Measurements from ENCODE around the gene MACROD2. TPM values are rescaled to one million over a fixed set of nuclear protein-coding genes. Genes with fewer than 3 reads are reported as not detected.
A peak's percentile ranks its signal among the peaks of the same experiment; 100 is the strongest.

Gene MACROD2
- total RNA-seq, 1 experiment from 2014 or later: 1.6 TPM

DNA sequence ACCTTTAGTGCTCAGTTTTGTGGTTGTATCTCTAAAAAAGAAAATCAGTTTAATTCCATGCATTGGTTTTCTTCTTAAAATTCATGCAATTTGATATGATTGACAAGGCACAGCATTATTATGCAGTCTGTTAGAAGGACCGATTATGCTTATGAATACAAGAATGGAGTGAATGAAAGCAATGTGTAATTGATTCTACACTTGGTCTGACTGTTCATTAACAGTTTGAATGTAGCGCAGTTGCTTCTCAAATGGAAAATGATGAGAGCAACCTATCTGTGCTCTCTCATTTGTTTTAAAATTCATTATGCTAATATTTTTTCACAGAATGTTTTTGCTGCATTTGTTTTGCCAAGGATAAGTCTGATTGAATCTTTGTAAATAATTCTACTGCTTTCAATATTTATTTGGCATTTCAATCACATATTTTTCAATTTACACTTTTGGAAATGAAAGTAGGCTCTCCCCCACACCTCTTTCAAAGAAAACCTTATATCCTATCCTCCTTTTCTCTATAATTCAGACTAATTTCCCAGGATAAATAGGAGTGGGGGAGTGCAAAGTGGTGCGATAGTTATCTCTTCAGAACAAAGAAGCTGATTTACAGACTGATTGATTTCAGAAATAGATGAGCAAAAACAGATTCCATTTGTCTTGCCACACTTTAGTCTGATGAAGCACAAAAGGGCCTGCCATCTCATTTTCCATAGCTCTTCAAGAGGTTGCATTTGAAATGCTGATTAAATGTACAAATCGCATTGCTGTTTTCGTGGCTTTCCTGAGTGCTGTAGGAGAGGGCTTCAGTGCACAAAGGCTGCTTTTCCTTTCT, 1227.4 kb downstream of the MACROD2 start:
- H3K4me3 Mint-ChIP-seq: no peak overlapping the region
- H2BK12ac ChIP-seq (ENCODE audit: insufficient read length, low read depth, low read length): no peak overlapping the region
- no peak for DNase-seq
- H3K79me1 ChIP-seq (ENCODE audit: insufficient read depth, low read depth, low read length, poor library complexity, severe bottlenecking): no peaks in the 10 kb centered on the region
- H3K4me1 ChIP-seq (ENCODE audit: insufficient read depth, low read length): peaks cover 10% of the 10 kb centered on the region; the same call in 1 of the 2 replicates
- TF ChIP-seq, protein P1, sequence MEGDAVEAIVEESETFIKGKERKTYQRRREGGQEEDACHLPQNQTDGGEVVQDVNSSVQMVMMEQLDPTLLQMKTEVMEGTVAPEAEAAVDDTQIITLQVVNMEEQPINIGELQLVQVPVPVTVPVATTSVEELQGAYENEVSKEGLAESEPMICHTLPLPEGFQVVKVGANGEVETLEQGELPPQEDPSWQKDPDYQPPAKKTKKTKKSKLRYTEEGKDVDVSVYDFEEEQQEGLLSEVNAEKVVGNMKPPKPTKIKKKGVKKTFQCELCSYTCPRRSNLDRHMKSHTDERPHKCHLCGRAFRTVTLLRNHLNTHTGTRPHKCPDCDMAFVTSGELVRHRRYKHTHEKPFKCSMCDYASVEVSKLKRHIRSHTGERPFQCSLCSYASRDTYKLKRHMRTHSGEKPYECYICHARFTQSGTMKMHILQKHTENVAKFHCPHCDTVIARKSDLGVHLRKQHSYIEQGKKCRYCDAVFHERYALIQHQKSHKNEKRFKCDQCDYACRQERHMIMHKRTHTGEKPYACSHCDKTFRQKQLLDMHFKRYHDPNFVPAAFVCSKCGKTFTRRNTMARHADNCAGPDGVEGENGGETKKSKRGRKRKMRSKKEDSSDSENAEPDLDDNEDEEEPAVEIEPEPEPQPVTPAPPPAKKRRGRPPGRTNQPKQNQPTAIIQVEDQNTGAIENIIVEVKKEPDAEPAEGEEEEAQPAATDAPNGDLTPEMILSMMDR (conservative IDR thresholded peaks at IDR 0.05): no peak
- no peak overlapping the region for H2BK20ac ChIP-seq (ENCODE audit: low read depth, low read length, poor library complexity, severe bottlenecking)
- H2BK5ac ChIP-seq (ENCODE audit: insufficient read length, low read length): no peak overlapping the region
- no peak overlapping the region for H3K4ac ChIP-seq (ENCODE audit: low read depth, low read length)
- no peak overlapping the region for H4K91ac ChIP-seq (ENCODE audit: insufficient read length, low read depth, low read length)
- H3K27ac Mint-ChIP-seq: peak overlapping the region in 1 of 3 experiments; percentile 3; a peak in 1 of 7 replicates
- H2BK120ac ChIP-seq (ENCODE audit: low read depth, low read length, poor library complexity, severe bottlenecking): no peak overlapping the region
- H3K9me3 Mint-ChIP-seq: no peaks in the 10 kb centered on the region
- no peak overlapping the region for H3K56ac ChIP-seq (ENCODE audit: insufficient read length, low read depth, low read length)
- no peak overlapping the region for H3K23ac ChIP-seq (ENCODE audit: insufficient read length, low read depth, low read length)
- H2AK5ac ChIP-seq (ENCODE audit: insufficient read length, low read length): no peak overlapping the region
- no peaks in the 10 kb centered on the region for H3K36me3 Mint-ChIP-seq (ENCODE audit: insufficient read depth in 1 of 3, low read depth in 3 of 3)
- H3K79me2 ChIP-seq (ENCODE audit: insufficient read depth, low read length): no peaks in the 10 kb centered on the region
- no peak overlapping the region for H3K14ac ChIP-seq (ENCODE audit: insufficient read depth, low read length)
- peak overlapping the region; percentile 82 for H2AFZ ChIP-seq (ENCODE audit: low read length)
- no peak overlapping the region for H3K27ac ChIP-seq (ENCODE audit: insufficient read length, low read depth, low read length)
- WGBS (ENCODE audit: extremely low coverage, insufficient read length, low lambda C conversion rate): no CpG with 5 or more reads among the region's 5 CpGs
- H3K4me1 Mint-ChIP-seq: peaks cover 33 to 35% of the 10 kb centered on the region in 2 experiments
- H3K23me2 ChIP-seq (ENCODE audit: insufficient read length, low read depth, low read length, poor library complexity, severe bottlenecking): no peaks in the 10 kb centered on the region
- no peak overlapping the region for H3K18ac ChIP-seq (ENCODE audit: insufficient read length, low read depth, low read length)
- no peaks in the 10 kb centered on the region for H3K27me3 Mint-ChIP-seq (ENCODE audit: low read depth)
- no peaks in the 10 kb centered on the region for H3K27me3 ChIP-seq (ENCODE audit: insufficient read depth, low read length)
- H4K5ac ChIP-seq (ENCODE audit: insufficient read length, low read depth, low read length): no peak overlapping the region
- H2BK15ac ChIP-seq (ENCODE audit: low read depth, low read length): no peak overlapping the region
- H4K20me1 ChIP-seq (ENCODE audit: control insufficient read depth, insufficient read depth, insufficient read length): no peaks in the 10 kb centered on the region
- H3K9ac ChIP-seq (ENCODE audit: extremely low read depth, insufficient read length, low read length): no peak overlapping the region
- H4K8ac ChIP-seq (replicated peaks; ENCODE audit: insufficient read length, low read depth, low read length): no peak overlapping the region
- H3T11ph ChIP-seq (ENCODE audit: low read length): no peak overlapping the region
- no peak overlapping the region for H3K4me2 ChIP-seq (ENCODE audit: insufficient read depth, insufficient read length, low read length)
- H3K9me3 ChIP-seq (ENCODE audit: control insufficient read depth, low read depth, low read length): no peaks in the 10 kb centered on the region

Data from H9 (cell line).